ENCODE measurements around the gene ADAM15.

ADAM15 gene

DNA sequence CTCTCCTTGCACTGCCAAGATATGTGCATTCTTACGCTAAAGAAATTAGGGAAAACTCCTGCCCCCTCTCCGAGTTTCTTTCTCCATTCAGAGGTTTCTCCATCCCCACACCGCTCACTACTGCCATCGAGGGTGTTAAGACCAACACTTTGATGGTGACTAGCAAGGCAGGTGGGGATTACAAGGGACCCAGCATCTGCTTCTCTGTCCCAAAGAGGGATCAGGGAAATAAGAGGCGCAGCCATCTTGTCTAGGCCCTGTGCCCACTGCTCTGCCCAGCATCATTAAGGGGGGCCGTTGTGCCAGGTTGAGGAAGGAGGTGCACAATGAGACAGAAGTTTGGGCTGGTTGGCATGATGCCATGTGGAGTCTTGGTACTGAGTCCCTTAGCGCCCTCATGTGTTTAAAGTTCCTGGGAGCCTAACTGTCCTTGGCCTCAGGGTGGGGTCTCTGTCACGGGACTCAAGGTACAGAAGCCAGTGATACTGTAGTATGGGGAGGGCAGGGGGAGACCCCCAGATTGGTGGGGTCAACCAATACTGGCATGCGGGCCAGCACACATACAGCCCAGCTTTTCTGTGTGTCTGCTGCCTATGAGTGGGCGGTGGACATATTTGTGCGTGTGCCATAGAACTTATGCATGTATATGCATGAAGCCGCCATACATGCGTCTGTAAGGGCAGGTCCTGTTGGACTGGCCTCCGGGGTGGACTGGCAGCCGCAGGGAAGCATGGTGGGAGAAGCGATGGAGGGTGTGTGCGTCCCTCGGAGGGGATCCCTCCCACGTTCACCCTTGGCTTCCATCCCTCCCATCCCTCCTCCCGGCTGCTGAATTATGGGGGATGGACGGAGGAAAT is 33.0 kb downstream of the ADAM15 start:
- Histone ChIP-seq H3K27ac (no peak overlapping the region), H3K4me3 (peak overlapping the region; percentile 74)
- TF ChIP-seq, protein P1, sequence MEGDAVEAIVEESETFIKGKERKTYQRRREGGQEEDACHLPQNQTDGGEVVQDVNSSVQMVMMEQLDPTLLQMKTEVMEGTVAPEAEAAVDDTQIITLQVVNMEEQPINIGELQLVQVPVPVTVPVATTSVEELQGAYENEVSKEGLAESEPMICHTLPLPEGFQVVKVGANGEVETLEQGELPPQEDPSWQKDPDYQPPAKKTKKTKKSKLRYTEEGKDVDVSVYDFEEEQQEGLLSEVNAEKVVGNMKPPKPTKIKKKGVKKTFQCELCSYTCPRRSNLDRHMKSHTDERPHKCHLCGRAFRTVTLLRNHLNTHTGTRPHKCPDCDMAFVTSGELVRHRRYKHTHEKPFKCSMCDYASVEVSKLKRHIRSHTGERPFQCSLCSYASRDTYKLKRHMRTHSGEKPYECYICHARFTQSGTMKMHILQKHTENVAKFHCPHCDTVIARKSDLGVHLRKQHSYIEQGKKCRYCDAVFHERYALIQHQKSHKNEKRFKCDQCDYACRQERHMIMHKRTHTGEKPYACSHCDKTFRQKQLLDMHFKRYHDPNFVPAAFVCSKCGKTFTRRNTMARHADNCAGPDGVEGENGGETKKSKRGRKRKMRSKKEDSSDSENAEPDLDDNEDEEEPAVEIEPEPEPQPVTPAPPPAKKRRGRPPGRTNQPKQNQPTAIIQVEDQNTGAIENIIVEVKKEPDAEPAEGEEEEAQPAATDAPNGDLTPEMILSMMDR (IDR thresholded peaks at IDR 0.05), result no peak
- DNase-seq (ENCODE audit: low spot score), result peak; percentile 70

DNA sequence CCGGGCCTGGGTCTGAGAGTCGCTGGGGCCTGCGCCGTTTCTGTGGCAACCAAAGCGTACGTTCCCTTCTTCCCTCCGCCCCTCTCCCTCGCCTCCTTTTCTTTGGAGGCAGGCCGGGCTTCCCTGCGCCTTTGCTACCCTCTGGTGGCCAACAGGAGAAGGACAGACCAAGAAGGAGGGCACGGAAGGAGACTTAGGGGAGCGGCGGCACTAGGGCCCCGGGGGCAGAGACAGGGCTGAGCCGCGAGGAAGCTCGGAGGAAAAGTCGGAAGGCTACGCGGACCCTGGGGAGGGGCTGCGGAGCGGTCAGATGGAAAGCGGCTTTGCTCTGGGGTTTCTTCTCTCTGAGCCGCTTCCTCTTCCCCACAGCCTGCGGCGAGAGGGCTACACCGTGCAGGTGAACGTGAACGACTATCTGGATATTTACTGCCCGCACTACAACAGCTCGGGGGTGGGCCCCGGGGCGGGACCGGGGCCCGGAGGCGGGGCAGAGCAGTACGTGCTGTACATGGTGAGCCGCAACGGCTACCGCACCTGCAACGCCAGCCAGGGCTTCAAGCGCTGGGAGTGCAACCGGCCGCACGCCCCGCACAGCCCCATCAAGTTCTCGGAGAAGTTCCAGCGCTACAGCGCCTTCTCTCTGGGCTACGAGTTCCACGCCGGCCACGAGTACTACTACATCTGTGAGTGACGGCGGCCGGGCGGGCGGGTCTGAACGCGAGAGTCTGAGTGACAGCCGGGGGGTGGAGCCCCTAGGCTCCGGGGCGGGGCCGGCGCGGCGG is 33.8 kb downstream of the ADAM15 start:
- Histone ChIP-seq H3K27ac (peak overlapping the region; percentile 65 to 90), H3K4me3 (peak overlapping the region; percentile 74)

DNA sequence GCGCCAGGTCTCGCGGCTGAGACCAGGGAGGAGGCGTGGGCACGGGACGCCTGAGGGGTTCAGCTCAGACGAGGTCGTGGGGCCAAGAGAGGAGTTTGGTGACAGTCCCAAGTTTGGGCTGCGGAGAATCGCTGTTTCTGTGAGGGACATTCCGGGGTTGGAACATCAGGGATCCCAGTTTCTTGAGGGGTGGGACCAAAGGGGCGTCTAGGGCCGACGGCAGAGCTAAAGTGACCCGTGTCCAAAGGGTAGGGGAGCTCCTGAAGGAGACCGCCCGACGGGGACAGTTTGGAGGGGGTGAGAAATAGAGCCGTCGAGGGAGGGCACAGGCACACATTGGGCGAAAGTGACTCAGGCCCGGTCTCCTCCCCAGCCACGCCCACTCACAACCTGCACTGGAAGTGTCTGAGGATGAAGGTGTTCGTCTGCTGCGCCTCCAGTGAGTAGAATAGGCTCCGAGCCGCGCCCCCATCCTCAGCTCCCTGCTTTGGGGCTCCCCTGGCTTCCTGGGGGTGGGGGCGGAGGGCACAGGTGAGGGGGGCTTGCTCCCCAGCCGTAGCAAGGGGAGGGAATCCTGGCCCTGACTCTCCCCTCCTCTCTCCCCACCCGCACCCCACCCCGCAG is 34.5 kb downstream of the ADAM15 start:
- Histone ChIP-seq H3K4me3 (peak overlapping the region; percentile 74), H3K27ac (peak overlapping the region; percentile 65 to 90)
- DNase-seq (ENCODE audit: low spot score), result peak; percentile 84
- TF ChIP-seq, protein P1 (IDR thresholded peaks at IDR 0.05), result no peak

More for the DNA sequence above, 33.8 kb downstream of the ADAM15 start:
- TF ChIP-seq, protein P1 (IDR thresholded peaks at IDR 0.05), result peak; percentile 91
- DNase-seq (ENCODE audit: low spot score), result peak; percentile 94

DNA sequence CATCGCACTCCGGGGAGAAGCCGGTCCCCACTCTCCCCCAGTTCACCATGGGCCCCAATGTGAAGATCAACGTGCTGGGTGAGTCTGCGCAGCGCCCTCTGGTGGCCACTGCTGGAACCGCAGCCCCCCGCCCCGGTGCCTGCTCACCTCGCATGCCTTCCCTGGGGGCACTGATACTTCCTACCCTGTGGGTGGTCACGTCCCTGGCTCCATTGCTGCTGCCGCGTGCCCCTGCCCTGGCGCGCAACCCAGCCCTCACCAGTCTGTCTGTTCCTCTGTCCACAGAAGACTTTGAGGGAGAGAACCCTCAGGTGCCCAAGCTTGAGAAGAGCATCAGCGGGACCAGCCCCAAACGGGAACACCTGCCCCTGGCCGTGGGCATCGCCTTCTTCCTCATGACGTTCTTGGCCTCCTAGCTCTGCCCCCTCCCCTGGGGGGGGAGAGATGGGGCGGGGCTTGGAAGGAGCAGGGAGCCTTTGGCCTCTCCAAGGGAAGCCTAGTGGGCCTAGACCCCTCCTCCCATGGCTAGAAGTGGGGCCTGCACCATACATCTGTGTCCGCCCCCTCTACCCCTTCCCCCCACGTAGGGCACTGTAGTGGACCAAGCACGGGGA is 35.1 kb downstream of the ADAM15 start:
- TF ChIP-seq, protein P1 (IDR thresholded peaks at IDR 0.05), result peak; percentile 99
- peak overlapping the region in 1 of 2 donors; percentile 90 for H3K27ac ChIP-seq
- peak; percentile 79 for DNase-seq (ENCODE audit: low spot score)
- H3K4me3 ChIP-seq, result peak overlapping the region; percentile 74

DNA sequence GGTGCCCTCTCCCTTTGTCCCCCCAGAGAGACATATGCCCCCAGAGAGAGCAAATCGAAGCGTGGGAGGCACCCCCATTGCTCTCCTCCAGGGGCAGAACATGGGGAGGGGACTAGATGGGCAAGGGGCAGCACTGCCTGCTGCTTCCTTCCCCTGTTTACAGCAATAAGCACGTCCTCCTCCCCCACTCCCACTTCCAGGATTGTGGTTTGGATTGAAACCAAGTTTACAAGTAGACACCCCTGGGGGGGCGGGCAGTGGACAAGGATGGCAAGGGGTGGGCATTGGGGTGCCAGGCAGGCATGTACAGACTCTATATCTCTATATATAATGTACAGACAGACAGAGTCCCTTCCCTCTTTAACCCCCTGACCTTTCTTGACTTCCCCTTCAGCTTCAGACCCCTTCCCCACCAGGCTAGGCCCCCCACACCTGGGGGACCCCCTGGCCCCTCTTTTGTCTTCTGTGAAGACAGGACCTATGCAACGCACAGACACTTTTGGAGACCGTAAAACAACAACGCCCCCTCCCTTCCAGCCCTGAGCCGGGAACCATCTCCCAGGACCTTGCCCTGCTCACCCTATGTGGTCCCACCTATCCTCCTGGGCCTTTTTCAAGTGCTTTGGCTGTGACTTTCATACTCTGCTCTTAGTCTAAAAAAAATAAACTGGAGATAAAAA is 35.9 kb downstream of the ADAM15 start:
- Histone ChIP-seq H3K27ac (no peak overlapping the region), H3K4me3 (no peak overlapping the region)
- TF ChIP-seq, protein P1 (IDR thresholded peaks at IDR 0.05), result no peak
- DNase-seq (ENCODE audit: low spot score), result no peak

Data from coronary artery (tissue), 2 donors.